Astrocyte of the hippocampus (primary cell): ENCODE results near the gene IGFALS.

Experiments
- DNase-seq: peaks from one replicate; pipeline ENCODE4 v3.0.0; 2011; ENCODE audit warnings: low read depth, low spot score

Gene IGFALS

DNA sequence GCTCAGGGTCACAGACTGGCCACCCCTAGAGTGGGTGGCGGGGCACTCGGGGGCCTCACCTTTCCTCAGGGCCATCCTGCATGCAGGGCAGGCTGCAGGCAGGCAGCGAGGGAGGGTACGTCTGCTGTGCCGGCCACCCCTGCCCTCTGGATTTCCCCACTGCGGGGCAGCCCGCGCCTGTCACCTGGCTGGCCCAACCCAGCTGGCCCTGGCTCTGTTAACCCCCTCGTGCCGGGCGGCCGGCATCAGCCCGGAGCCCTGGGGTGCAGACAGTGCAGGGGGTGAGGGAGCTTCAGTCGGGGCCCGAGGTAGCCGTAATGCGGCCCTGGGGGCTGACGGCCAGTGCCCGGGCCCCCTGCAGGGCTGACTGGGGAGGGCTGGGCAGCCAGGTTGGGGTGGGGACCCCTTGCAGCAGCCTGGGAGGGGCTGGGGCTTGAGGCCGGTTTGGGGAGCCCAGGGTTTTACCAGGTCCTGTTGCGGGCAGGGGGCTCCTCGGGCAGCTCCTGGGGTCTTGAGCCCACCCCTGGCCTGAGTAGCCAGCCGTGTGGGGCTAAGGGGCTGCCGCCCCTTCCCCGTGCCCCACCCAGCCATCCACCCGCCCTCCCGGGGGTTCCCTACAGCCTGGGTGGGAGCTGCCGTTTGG is at the start of gene IGFALS:
Gene IGFALS, minus strand, starts transcription at position 128 of the 643 bp plus-strand sequence. Its CDS starts 53 bp downstream, at position 75.
- DNase-seq, result no peak

DNA sequence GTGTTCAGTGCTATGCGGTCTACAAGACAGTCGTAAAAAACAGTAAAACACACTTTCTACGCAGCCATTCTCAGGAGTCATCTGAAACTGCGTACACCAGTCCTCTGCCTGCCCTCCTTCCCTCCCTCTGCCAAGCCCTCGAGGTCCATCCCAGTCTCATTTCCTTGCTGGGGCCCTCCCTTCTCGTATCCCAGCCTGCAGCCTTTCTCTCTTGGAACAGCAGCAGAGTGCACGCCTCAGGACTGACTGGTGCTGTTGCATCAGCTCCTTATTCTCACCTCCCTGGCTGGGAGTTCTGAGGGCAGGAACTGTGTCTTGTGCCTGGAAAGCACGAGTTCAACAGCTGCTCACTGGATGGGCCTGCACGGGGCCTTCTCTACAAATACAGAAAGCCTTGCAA is 46.0 kb upstream of the IGFALS start:
- DNase-seq, result no peak

DNA sequence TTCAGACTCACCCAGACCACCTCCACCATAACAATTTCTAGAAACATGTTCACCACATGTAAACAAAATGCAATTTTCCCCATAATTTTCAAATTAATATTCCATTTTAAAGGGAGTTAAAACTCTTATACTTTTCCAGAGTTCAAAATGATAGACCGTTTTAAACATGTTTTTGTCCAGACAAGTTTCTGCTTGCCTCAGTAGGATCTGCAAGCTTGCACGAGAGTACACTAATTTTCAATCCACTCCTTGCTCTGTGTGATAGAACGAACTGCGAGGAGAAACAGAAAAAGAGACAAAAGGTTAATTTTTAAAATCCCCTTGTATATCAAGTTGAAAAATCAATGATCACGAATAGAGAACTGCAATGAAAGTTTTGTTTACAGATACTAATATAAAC is 40.6 kb upstream of the IGFALS start:
- DNase-seq, result no peak

DNA sequence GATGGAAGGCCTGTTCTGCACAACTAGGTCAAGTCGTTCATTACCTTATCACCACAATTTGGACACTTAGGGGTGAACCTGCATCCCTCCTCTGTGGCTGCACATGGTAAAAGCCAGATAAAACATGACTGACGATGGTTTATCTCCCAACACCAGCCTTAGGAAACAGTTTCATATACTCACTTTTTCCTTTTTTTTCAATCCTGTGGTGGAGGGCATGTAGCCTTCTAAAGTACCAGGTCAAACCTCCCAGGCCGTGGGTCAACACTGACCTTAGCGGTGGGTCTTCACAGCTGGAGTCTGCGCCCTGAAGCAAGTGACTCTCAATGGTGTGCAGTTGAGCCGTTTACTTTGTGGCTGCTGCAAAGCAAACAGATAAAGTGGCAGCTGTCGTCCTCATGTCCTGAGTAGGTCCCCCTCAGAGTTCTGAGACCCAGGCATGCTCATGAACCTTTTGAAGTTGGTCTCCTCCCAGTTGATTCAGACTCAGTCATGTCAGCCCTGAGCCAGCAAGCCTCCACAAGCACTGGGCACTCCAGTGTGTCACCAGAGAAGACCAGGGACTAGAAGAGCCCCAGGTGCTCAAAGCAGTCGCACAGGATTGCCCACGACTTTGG is 39.4 kb upstream of the IGFALS start:
- no peak for DNase-seq

DNA sequence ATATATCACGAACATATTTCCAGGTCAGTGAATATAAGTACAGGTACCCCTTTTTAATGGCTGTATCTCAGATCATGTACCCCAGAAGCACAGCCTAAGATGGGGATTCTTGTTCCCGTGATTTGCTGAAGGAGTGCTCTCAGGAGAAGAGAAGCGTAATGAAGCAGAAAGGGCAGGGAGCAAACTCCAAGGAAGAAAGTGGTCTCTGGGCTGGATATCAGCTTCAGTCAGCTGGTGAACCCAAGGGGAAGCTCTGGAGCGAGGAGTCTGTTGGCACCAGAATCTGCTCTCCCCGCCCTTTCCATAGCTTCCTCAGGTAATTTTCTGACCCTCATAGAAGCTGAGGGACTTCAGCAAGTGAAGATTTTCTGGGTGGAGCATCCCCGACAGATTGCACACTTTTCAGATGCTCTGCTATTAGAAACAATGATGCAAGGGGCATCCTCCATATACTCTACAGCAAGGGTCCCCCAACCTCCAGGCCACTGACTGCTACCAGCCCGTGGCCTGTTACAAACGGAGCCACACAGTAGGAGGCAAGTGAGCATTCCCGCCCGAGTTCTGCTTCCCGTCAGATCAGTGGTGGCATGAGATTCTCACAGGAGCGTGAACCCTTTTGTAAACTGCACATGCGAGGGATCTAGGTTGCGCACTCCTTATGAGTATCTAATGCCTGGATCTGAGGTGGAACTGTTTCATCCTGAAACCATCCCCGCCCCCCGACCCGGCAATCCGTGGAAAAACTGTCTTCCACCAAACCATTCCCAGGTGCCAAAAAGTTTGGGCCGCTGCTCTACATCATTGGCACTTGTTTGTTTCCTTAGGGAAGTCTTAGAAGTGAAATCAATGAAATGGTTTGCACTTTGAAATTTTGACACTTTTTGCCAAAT is 37.9 kb upstream of the IGFALS start:
- DNase-seq, result no peak

DNA sequence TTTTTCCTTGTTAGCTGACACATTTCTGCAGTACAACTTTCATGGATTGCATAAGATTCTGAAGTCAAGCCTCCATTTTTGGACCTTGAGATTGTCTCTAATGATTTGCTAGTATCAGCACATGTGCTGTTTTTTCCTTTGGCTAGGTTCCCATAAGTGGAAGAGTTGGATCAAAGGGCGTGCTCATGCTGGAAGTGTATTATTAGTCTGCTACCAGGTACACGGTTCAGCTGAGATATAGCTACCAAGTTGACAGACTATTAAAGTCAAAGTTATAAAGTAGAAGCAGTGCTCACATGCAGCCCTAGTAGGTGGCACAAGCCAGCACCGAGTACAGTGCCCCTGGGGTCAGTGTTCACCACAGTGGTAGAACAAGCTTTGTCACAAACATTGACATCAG is 36.7 kb upstream of the IGFALS start:
- DNase-seq, result no peak

DNA sequence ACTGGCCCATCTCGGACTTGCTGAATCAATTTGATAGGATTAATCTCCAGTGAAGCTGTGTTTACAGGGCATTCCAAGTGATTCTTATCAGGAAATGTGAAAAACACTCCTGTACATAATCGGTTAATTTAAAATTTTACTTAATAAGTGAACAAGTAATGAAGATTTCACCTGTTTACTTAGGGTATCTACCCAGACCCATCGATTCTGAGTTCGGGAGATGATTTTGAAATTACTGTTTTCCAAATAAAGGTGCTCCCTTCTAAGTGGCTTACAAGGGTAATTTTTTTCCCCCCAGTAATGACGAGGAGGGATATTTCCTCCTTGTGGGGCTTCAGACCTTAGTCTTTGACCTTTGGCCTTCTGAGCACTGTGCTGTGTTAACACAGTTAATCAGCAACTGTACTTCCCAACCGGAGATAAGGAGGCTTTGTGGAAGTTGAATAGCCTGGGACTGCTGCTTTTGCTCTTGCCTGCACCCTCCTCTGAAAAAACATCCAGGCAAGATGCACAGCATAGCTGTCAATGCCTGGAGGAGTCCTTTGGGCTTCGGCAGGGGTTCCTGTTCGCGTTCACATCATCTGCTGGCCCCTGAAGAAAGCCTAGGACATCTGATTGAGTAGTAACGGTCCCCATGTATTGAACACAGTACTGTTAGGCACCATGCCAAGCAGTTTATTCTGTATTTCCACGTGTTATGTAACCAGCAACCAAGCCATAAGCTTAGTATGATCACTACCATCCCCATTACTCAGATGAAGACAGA is 35.3 kb upstream of the IGFALS start:
- no peak for DNase-seq

DNA sequence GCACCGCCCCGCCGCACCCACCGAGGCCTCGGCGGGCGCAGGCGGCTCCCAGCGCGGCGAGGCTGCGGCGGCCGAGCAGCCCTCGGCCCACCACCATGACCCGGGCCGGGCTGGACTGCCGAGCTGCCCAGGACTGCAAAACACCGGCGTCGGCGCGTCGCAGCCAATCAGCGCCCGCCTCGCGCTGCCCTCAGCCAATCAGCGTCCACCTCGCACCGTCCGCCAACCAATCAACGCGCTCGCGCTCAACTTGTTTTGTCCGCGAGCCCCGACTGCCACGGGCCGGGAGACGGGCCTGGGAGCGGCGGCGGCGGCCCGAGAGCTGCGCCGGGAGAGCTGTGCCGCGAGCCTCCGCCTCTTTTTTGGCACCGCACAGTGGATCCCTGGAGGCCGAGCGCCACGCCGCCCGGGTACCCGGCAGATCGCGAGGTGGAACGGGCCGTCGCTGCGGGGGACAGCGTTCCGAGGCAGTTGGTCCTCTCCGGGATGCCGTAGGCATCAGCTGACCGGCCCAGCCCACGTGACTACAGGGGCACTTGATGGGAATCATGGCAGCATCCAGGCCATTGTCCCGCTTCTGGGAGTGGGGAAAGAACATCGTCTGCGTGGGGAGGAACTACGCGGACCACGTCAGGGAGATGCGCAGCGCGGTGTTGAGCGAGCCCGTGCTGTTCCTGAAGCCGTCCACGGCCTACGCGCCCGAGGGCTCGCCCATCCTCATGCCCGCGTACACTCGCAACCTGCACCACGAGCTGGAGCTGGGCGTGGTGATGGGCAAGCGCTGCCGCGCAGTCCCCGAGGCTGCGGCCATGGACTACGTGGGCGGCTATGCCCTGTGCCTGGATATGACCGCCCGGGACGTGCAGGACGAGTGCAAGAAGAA is 33.4 kb upstream of the IGFALS start, which contains the start of the genes FAHD1 and HAGH:
Gene FAHD1, plus strand, starts transcription at position 516 of the 883 bp plus-strand sequence. Its CDS starts 33 bp downstream, at position 549.
Gene HAGH, minus strand, starts transcription at position 135 of the 883 bp plus-strand sequence. Its CDS starts 38 bp downstream, at position 97.
- peak; percentile 99 for DNase-seq

DNA sequence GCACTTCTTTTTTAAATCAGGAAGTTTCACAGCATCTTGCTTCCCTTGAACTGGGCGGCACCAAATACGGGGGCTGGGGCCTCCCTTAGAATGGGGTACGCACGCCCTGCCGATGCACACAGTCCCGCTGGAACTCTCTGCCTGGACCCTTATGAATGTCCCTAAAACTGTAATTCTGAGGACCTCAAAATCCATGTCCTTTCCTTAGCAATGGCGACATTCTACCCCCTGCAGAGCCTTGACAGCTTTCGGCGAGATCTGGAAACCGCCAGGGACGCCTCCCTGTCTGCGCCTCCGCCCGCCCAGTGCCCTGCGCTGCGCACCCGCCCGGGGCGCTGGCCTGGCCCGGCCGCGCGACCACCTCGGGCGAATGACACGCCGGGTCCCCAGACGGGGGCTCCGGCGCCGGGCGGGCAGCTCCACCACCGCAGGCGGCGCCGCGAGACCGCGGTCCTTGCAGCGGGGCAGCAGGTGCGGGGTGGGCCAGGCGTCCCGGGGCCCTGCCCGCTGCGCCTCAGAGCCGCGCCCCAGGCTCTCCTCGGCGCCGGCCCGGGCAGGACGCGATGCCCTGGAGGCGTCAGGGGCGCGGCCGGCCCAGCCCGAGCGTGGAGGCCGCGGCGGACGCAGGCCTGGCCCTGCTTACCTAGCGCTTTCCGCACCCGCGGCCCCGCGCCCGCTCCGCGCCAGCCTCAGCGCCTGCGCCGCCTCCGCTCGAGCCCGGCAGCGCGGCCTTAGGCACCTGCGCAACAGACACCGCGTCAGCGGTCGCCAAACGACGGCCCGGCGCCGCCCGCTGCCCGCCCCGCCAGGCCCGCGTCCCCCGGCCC is 32.6 kb upstream of the IGFALS start:
- no peak for DNase-seq

DNA sequence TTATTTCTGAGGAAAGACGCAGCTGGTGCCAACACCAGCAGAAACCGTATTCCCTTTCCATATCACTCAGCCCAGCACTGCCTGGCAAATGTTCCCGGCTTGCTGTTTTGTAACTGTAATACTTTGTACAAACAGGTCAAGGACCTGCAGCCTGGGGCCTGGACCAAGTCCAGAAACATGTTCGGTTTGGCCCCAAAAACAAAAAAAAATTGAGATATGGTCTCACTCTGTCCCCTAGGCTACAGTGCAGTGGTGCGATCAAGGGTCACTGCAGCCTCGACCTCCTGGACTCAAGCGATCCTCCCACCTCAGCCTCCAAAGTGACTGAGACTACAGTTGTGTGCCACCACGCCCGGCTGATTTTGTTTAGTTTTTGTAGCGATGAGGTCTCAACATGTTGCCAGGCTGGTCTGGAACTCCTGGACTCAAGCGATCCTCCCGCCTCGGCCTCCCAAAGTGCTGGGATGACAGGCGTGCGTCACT is 31.9 kb upstream of the IGFALS start:
- DNase-seq, result no peak

DNA sequence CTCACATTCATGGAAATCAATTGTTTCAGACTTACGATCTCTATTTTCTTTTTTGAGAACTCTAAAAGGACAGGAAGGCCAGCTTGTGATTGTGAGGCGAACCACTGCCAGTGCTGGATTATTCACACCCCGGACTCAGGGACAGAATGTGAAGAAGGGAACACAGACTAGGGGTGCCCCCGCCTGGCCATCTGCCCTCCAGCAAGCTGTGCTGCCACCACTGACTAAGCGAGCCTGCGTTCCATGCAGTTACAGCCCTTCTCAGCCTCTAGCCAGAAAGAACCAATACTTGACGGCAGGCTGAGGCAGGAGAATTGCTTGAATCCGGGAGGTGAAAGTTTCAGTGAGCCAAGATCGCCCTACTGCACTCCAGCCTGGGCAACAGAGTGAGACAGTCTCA is 30.3 kb upstream of the IGFALS start:
- DNase-seq, result peak; percentile 68

DNA sequence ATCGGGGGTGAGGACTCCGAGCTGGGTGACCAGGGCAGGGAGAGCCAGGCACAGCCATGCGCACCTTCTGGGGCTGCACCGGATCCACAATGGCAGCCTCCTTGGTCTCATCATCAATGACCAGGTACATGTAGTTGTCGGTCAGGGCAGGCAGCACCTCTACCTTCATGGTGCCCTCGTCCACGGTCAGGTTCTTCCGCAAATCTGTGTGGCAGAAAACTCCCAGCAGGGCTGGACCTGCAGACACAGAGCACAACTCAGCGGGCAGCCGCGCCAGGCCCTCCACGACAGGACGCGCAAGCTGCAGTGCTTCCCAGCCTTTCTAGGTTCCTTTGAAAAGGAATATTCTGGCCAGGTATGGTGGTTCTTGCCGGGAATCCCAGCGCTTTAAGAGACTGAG is 29.3 kb upstream of the IGFALS start:
- no peak for DNase-seq

DNA sequence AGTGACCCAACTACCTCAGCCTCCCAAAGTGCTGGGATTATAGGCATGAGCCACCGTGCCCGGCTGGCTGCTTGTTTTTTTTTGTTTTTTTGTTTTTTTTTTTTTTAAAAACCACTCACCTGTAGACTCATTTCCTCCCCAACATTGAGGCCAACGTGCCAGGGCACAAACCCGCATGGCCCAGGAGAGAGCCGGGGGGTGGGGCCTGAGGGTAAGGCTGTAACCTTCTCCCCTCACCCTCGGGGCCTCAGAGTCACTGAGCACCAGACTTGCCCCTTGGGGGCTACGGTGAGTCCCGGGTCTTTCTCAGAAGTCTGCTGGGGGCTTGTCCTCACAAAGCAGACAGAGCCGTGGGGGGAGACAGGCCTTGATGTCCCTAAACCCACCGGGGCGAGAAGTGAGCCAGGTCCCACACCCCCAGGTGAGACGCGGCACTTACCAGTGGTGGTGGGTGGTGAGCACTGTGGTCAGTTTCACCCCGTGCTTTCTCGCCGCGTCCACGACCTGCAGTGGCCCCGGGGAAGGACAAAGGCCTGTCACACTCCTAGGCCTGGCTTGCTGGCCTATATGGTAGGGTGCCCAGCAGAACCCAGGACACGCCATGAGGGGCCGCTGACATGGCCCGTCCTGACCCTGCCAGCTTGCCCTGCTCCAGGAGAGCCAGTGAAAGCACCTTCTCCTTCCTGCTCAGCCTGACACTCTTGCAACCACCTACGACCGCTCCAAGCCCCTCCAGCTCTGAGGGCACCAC is 28.5 kb upstream of the IGFALS start:
- no peak for DNase-seq

DNA sequence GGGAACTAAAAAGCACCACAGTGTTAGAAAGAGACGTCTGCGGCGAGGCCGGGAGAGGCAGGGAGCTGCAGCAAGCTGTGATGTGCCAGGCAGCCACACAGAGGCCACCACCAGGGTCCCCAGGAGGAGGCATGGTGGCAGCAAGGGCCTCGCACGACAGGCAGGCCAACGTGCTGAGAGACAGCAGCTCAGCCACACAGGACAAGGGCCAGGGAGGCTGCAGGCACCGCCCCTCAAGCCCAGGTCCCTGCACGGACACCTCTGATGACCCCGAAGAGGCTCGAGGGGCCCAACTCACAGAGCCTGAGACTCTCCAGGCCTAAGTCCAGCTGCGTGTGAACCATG is 27.4 kb upstream of the IGFALS start:
- DNase-seq, result no peak

DNA sequence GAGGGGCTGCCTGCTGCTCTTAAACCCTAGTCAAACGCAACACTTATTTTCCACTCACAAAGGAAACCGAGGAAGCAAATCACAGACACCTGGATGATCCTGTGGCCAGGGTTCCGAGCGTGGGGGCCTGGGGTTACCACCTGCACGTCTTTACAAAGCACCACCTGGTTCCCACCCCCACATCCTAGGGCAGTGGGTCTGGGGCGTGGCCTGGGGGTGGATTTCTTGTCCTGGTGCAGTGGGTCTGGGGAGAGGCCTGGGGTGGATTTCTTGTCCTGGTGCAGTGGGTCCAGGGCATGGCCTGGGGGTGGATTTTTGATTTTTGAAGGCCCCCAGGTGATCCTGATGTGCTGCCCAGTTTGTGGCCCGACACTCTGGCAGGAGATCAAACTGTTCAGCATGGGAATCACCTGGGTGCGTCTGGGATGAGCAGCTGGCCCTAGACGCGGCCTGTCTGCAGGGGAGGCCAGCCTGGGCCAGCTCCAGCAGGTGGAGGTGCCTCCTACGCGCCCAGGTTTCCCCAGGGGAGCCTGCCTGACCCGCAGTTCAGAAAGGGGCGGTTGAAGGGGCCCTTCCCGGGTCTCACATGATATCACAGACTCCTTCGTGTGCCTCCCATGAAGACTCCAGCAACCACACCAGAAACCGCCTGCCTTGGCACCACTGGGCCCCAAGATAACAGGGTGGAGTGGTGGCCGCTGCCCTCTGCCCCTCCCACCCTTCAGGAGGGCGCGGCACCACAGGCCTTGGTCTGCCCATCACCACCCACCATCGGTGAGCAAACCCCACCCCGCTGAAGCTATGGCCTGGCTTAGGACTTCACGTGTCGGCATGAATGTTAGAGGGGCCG is 26.8 kb upstream of the IGFALS start:
- no peak for DNase-seq

DNA sequence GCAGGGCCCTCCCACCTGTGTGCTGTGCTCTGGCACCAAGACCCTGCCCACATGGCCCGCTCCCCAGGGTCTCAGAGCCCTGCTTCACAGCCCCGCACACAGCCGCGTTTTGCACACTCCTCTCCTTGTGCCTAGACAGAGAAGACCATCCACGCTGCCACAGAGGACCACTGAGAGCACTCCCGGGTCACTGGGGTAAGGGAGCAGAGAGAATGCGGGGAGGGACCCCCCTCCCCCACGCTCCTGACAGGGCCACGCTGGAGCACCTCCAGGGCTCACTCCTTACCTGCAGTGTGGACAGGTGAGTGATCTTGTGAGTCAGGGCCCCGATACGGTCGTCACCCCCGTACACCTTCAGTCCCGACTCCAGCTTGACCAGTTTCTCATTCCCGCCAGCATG is 26.1 kb upstream of the IGFALS start:
- no peak for DNase-seq

DNA sequence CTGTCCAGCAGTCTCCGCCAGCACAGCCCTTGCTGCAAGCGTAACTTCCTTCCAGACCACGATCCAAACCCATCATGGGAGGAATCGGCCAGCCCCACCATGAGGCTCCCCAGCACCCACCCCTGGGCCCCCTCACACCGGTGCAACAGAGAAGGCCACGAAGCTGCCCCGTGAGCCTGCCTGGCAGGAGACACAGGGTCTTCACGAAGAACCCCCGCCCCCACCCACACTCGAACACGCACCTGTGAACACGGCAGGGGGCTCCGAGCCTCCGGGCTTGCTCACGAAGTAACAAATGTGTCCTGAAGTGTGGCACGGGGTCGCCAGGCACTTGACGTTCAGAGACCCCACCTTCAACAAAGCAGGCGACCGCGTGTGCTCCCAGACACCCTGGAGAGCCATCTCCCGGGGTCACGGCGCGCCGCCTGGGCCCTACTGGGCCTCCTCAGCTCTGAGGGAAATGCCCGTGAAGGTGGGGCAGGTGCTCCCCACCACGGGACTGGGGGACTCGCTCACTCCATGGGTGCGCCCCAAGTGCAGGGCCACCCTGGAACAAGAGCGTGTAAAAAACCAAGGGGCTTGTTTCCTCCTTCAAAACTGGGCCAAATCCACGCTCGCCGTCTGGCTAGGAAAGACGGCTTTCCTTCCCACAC is 25.5 kb upstream of the IGFALS start:
- no peak for DNase-seq
